Measurements from ENCODE around the gene PCNT. TPM values are rescaled to one million over a fixed set of nuclear protein-coding genes. Genes with fewer than 3 reads are reported as not detected.
A peak's percentile ranks its signal among the peaks of the same experiment; 100 is the strongest.

PCNT gene
- total RNA-seq, 6 donors from 2014 or later = 24.9 to 130 (median 44.4) TPM

- no peaks in the 10 kb centered on the region for H3K9me3 ChIP-seq
- H3K4me3 ChIP-seq = no peak overlapping the region
- no peak for DNase-seq
- WGBS, 2 donors = 97 to 98% methylated on average over 12 of the region's 12 CpGs
- TF ChIP-seq POLR2A (IDR thresholded peaks at IDR 0.05) = no peak
- no peak for TF ChIP-seq EP300 (IDR thresholded peaks at IDR 0.05)
- TF ChIP-seq CTCF (IDR thresholded peaks at IDR 0.05) = no peak
- TF ChIP-seq POLR2AphosphoS5 (IDR thresholded peaks at IDR 0.05) = no peak
- no peaks in the 10 kb centered on the region for H3K4me1 ChIP-seq
- H3K36me3 ChIP-seq = peaks cover 10 to 58% (median 38%) of the 10 kb centered on the region in 4 donors
- no peak for ATAC-seq (ENCODE audit: low FRiP score in 2 of 2)
- no peaks in the 10 kb centered on the region for H3K27me3 ChIP-seq
- no peak overlapping the region for H3K27ac ChIP-seq
These were observed 98.8 kb downstream of the PCNT start for GRCh38 chr21:46422636-46423241.

GRCh38 chr21:46423546-46424038 is 99.6 kb downstream of the PCNT start:
- ATAC-seq (ENCODE audit: low FRiP score in 2 of 2) = no peak
- Histone ChIP-seq H3K4me3 (no peak overlapping the region), H3K36me3 (peaks cover 8 to 61% (median 42%) of the 10 kb centered on the region in 4 donors), H3K4me1 (no peaks in the 10 kb centered on the region), H3K9me3 (no peaks in the 10 kb centered on the region), H3K27me3 (no peaks in the 10 kb centered on the region), H3K27ac (peak overlapping the region in 2 of 4 donors; percentile 50 to 52)
- TF ChIP-seq CTCF (IDR thresholded peaks at IDR 0.05) (no peak), EP300 (IDR thresholded peaks at IDR 0.05) (no peak), POLR2AphosphoS5 (IDR thresholded peaks at IDR 0.05) (no peak), POLR2A (IDR thresholded peaks at IDR 0.05) (no peak)
- DNase-seq = no peak
- WGBS, 2 donors = 64 to 71% methylated on average over 1 of the region's 1 CpG

GRCh38 chr21:46424039-46424591 is 100.2 kb downstream of the PCNT start:
- no peaks in the 10 kb centered on the region for H3K27me3 ChIP-seq
- 72 to 81% methylated on average over 11 to 17 of the region's 17 CpGs for WGBS, 2 donors
- no peaks in the 10 kb centered on the region for H3K9me3 ChIP-seq
- no peaks in the 10 kb centered on the region for H3K4me1 ChIP-seq
- peaks cover 6 to 61% (median 45%) of the 10 kb centered on the region in 4 donors for H3K36me3 ChIP-seq
- H3K27ac ChIP-seq = peak overlapping the region in 2 of 4 donors; percentile 50 to 52
- no peak overlapping the region for H3K4me3 ChIP-seq
- ATAC-seq (ENCODE audit: low FRiP score in 2 of 2) (no peak), DNase-seq (no peak)
- TF ChIP-seq POLR2AphosphoS5 (IDR thresholded peaks at IDR 0.05) = no peak
- TF ChIP-seq CTCF (IDR thresholded peaks at IDR 0.05) = no peak
- no peak for TF ChIP-seq POLR2A (IDR thresholded peaks at IDR 0.05)
- no peak for TF ChIP-seq EP300 (IDR thresholded peaks at IDR 0.05)

- TF ChIP-seq EP300 (IDR thresholded peaks at IDR 0.05) (no peak), CTCF (IDR thresholded peaks at IDR 0.05) (no peak), POLR2AphosphoS5 (IDR thresholded peaks at IDR 0.05) (no peak)
- peak overlapping the region in 2 of 4 donors; percentile 50 to 71 for H3K27ac ChIP-seq
- 89 to 94% methylated on average over 11 to 14 of the region's 14 CpGs for WGBS, 2 donors
- no peaks in the 10 kb centered on the region for H3K27me3 ChIP-seq
- no peak for DNase-seq
- ATAC-seq (ENCODE audit: low FRiP score in 2 of 2) = no peak
- H3K36me3 ChIP-seq = peaks cover 2 to 62% (median 44%) of the 10 kb centered on the region in 4 donors
- no peaks in the 10 kb centered on the region for H3K9me3 ChIP-seq
- no peaks in the 10 kb centered on the region for H3K4me1 ChIP-seq
- no peak overlapping the region for H3K4me3 ChIP-seq
These were observed 100.7 kb downstream of the PCNT start for GRCh38 chr21:46424621-46425020.
